GM23248 (cell line): Measurements from ENCODE around the gene CNTROB. TPM values are rescaled to one million over a fixed set of nuclear protein-coding genes. Genes with fewer than 3 reads are reported as not detected.
A peak's percentile ranks its signal among the peaks of the same experiment; 100 is the strongest.

Source experiments
- DNase-seq: peaks from one replicate; pipeline ENCODE4 v3.0.0-alpha.2; 2015
- H2AFZ ChIP-seq: fragments of 200-600 bp; sonication (generic); 2 replicates; pipeline ENCODE4 v1.6.1; 2016; ENCODE audit warnings: antibody characterized with exemption
- H3F3A ChIP-seq: fragments of 200-600 bp; sonication (generic); 2 replicates; pipeline ENCODE4 v1.6.1; 2016; ENCODE audit warnings: mild to moderate bottlenecking, antibody characterized with exemption, mixed run types; ENCODE audit not compliant: insufficient read depth
- H3K27ac ChIP-seq: fragments of 200-600 bp; sonication (generic); 2 replicates; pipeline ENCODE4 v1.5.1; 2016; ENCODE audit warnings: mild to moderate bottlenecking
- H3K27me3 ChIP-seq: fragments of 200-600 bp; sonication (generic); replicated peaks from 2 replicates; pipeline ENCODE4 v1.6.1; 2016; ENCODE audit warnings: mild to moderate bottlenecking; ENCODE audit not compliant: insufficient read depth
- H3K36me3 ChIP-seq: fragments of 200-600 bp; sonication (generic); 2 replicates; pipeline ENCODE4 v1.6.1; 2016; ENCODE audit warnings: low read depth, mild to moderate bottlenecking
- H3K4me1 ChIP-seq: fragments of 200-600 bp; sonication (generic); 2 replicates; pipeline ENCODE4 v1.6.1; 2016; ENCODE audit warnings: mild to moderate bottlenecking; ENCODE audit not compliant: insufficient read depth
- H3K4me2 ChIP-seq: fragments of 200-600 bp; sonication (generic); one replicate; pipeline ENCODE4 v1.6.1; 2016; ENCODE audit warnings: mild to moderate bottlenecking; ENCODE audit not compliant: unreplicated experiment
- H3K4me3 ChIP-seq: fragments of 200-600 bp; sonication (generic); 2 replicates; pipeline ENCODE4 v1.5.1; 2016; ENCODE audit warnings: mild to moderate bottlenecking
- H3K79me2 ChIP-seq: fragments of 200-600 bp; sonication (generic); 2 replicates; pipeline ENCODE4 v1.6.1; 2016; ENCODE audit warnings: mild to moderate bottlenecking; ENCODE audit not compliant: insufficient read depth
- H3K9ac ChIP-seq: fragments of 200-600 bp; sonication (generic); 2 replicates; pipeline ENCODE4 v1.6.1; 2016; ENCODE audit warnings: mild to moderate bottlenecking
- H3K9me2 ChIP-seq: fragments of 200-600 bp; sonication (generic); 2 replicates; pipeline ENCODE4 v1.6.1; 2016; ENCODE audit warnings: mixed run types, mild to moderate bottlenecking, moderate library complexity; ENCODE audit not compliant: insufficient read depth
- H3K9me3 ChIP-seq: fragments of 200-600 bp; sonication (generic); one replicate; pipeline ENCODE4 v1.6.1; 2017; ENCODE audit warnings: low read depth
- H4K20me1 ChIP-seq: fragments of 200-600 bp; sonication (generic); 2 replicates; pipeline ENCODE4 v1.6.0; 2016; ENCODE audit not compliant: insufficient read depth
- EZH2 ChIP-seq: fragments of 200-600 bp; sonication (generic); IDR thresholded peaks from 2 replicates; pipeline ENCODE4 v1.6.1; 2018; ENCODE audit warnings: antibody characterized with exemption, mild to moderate bottlenecking; ENCODE audit not compliant: insufficient read depth, poor library complexity, severe bottlenecking
- EZH2phosphoT487 ChIP-seq: fragments of 200-600 bp; sonication (generic); IDR thresholded peaks from 2 replicates; pipeline ENCODE4 v1.6.1; 2018; ENCODE audit warnings: antibody characterized with exemption, moderate library complexity, mild to moderate bottlenecking, low read depth; ENCODE audit not compliant: insufficient read depth
- WGBS, 2 experiments: methylation state at CpG; one replicate each; pipeline ENCODE4 v1.1.6; 2015 to 2017; ENCODE audit warnings: low lambda C conversion rate in 2 of 2, low coverage in 1 of 2; ENCODE audit errors: missing lambda C conversion rate in 2 of 2; 5-methylcytosine and 5-hydroxymethylcytosine counted together
- in situ Hi-C: fragments of 300-500 bp; cut with MboI; formaldehyde crosslinking; loops from 2 replicates; pipeline ENCODE4 v1.15.0; 2020
- polyA plus RNA-seq: library from polyadenylated mRNA; unstranded; fragments of >200 nt; fragmentation: Nextera tagmentation; extraction: Ambion mirVana; gene quantifications from 2 replicates; pipeline ENCODE4 v1.2.1, GENCODE V29; 2016
- total RNA-seq: library from RNA; depleted of rRNA; stranded (reverse); fragments of >200 nt; shearing (Covaris generic); gene quantifications from 2 replicates; pipeline ENCODE4 v1.2.3, GENCODE V29; 2014

Gene CNTROB
- total and polyA plus RNA-seq, 2 experiments from 2014 or later, result 17.9 to 21.2 TPM

GRCh38 chr17:7971651-7972050 is 39.6 kb downstream of the CNTROB start:
- no peak overlapping the region for H3K9ac ChIP-seq
- no peaks in the 10 kb centered on the region for H3K27me3 ChIP-seq
- no peak overlapping the region for H3K4me2 ChIP-seq
- H3K9me2 ChIP-seq, result no peaks in the 10 kb centered on the region
- no peak for TF ChIP-seq EZH2phosphoT487
- no peak for TF ChIP-seq EZH2
- in situ Hi-C loops, result no loop called here
- H3K36me3 ChIP-seq, result no peaks in the 10 kb centered on the region
- no peak overlapping the region for H2AFZ ChIP-seq
- no peaks in the 10 kb centered on the region for H3K9me3 ChIP-seq
- no peak for DNase-seq
- H4K20me1 ChIP-seq, result no peaks in the 10 kb centered on the region
- H3K4me1 ChIP-seq, result no peaks in the 10 kb centered on the region
- H3K27ac ChIP-seq, result no peak overlapping the region
- no peak overlapping the region for H3K4me3 ChIP-seq
- WGBS, 2 experiments, result 50 to 61% methylated on average over 4 of the region's 4 CpGs
- H3K79me2 ChIP-seq, result no peaks in the 10 kb centered on the region
- no peaks in the 10 kb centered on the region for H3F3A ChIP-seq

- H3K27me3 ChIP-seq, result no peaks in the 10 kb centered on the region
- no peak overlapping the region for H3K27ac ChIP-seq
- no peaks in the 10 kb centered on the region for H4K20me1 ChIP-seq
- no peaks in the 10 kb centered on the region for H3F3A ChIP-seq
- H3K4me2 ChIP-seq, result no peak overlapping the region
- H3K9me3 ChIP-seq, result no peaks in the 10 kb centered on the region
- no peak overlapping the region for H3K4me3 ChIP-seq
- 95 to 96% methylated on average over 8 of the region's 8 CpGs for WGBS, 2 experiments
- H3K9ac ChIP-seq, result no peak overlapping the region
- TF ChIP-seq EZH2phosphoT487 (no peak), EZH2 (no peak)
- H3K36me3 ChIP-seq, result no peaks in the 10 kb centered on the region
- H3K4me1 ChIP-seq, result no peaks in the 10 kb centered on the region
- no peaks in the 10 kb centered on the region for H3K9me2 ChIP-seq
- H3K79me2 ChIP-seq, result no peaks in the 10 kb centered on the region
- DNase-seq, result peak; percentile 52
- in situ Hi-C loops, result no loop called here
- no peak overlapping the region for H2AFZ ChIP-seq
Measured at GRCh38 chr17:7972131-7972785, 40.3 kb downstream of the CNTROB start.

GRCh38 chr17:7974638-7975131 is 42.7 kb downstream of the CNTROB start:
- Histone ChIP-seq H3K4me2 (no peak overlapping the region), H4K20me1 (no peaks in the 10 kb centered on the region), H3K9ac (no peak overlapping the region), H3K9me3 (no peaks in the 10 kb centered on the region), H3K36me3 (no peaks in the 10 kb centered on the region), H3K9me2 (no peaks in the 10 kb centered on the region), H3F3A (no peaks in the 10 kb centered on the region), H3K79me2 (no peaks in the 10 kb centered on the region), H3K27ac (no peak overlapping the region), H3K4me1 (no peaks in the 10 kb centered on the region), H3K4me3 (no peak overlapping the region), H2AFZ (no peak overlapping the region), H3K27me3 (no peaks in the 10 kb centered on the region)
- no peak for TF ChIP-seq EZH2
- no peak for TF ChIP-seq EZH2phosphoT487
- in situ Hi-C loops, result no loop called here
- no peak for DNase-seq

GRCh38 chr17:7977039-7977438 is 45.0 kb downstream of the CNTROB start:
- Histone ChIP-seq H3K4me1 (peaks cover 6% of the 10 kb centered on the region), H3K9me3 (no peaks in the 10 kb centered on the region), H3K36me3 (no peaks in the 10 kb centered on the region), H2AFZ (no peak overlapping the region), H3K79me2 (no peaks in the 10 kb centered on the region), H3K4me2 (no peak overlapping the region), H3K27ac (no peak overlapping the region), H3K9me2 (no peaks in the 10 kb centered on the region), H3K27me3 (no peaks in the 10 kb centered on the region), H3K9ac (no peak overlapping the region), H4K20me1 (no peaks in the 10 kb centered on the region), H3F3A (peaks cover 5% of the 10 kb centered on the region), H3K4me3 (no peak overlapping the region)
- no peak for DNase-seq
- WGBS, 2 experiments, result 70 to 86% methylated on average over 4 of the region's 4 CpGs
- in situ Hi-C loops, result no loop called here
- TF ChIP-seq EZH2 (no peak), EZH2phosphoT487 (no peak)

GRCh38 chr17:7977805-7978204 is 45.8 kb downstream of the CNTROB start:
- in situ Hi-C loops, result no loop called here
- Histone ChIP-seq H3K4me2 (no peak overlapping the region), H3K9me3 (no peaks in the 10 kb centered on the region), H3K27ac (no peak overlapping the region), H2AFZ (no peak overlapping the region), H3K4me3 (no peak overlapping the region), H3K36me3 (no peaks in the 10 kb centered on the region), H3F3A (peaks cover 13% of the 10 kb centered on the region), H3K79me2 (no peaks in the 10 kb centered on the region), H4K20me1 (no peaks in the 10 kb centered on the region), H3K27me3 (no peaks in the 10 kb centered on the region), H3K9me2 (no peaks in the 10 kb centered on the region), H3K4me1 (peaks cover 14% of the 10 kb centered on the region), H3K9ac (no peak overlapping the region)
- WGBS, 2 experiments, result 65 to 70% methylated on average over 5 of the region's 5 CpGs
- DNase-seq, result no peak
- TF ChIP-seq EZH2phosphoT487 (no peak), EZH2 (no peak)
